Activated CD8-positive, alpha-beta memory T cell treated with anti-CD3 and anti-CD28 coated beads for 1 hour (primary cell): ENCODE data around the gene MGAT4B.

ENCODE experiments used
- DNase-seq, 2 donors: peaks; one replicate each; pipeline ENCODE4 v3.0.0-alpha.2; 2020; ENCODE audit warnings: low read depth in 1 of 2; ENCODE audit errors: extremely low read depth in 1 of 2

Gene MGAT4B

DNA sequence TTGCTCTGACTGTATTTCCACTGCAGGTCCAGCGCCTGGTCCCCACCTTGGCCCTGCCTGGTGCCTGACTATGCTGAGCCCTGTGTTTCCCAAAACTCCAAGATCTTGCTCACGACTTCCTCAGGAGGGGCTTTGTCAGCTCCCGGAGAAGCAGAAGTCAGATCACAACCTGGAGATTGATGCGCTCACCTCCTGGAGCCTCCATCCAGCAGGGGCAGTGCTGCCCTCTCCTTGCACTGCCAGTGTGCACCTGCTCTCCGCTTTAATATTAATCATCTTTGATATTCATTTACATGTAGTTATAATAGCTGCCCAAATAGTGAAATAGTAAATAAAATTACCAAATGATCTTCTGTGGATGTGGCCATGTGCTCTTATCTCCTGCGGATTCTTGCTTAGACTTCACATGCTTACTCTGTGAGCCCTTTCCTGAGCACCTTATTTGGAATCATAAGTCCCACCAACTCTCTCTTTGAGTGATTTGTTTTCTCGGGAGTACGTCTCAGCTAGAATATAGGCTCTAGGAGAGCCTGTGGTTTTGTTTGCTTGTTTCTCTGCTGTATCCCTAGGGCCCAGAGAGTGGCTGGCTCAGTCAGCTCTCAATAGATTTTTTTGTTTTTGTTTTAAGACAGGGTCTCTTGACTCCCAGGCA is 56.7 kb downstream of the MGAT4B start:
- no peak for DNase-seq

DNA sequence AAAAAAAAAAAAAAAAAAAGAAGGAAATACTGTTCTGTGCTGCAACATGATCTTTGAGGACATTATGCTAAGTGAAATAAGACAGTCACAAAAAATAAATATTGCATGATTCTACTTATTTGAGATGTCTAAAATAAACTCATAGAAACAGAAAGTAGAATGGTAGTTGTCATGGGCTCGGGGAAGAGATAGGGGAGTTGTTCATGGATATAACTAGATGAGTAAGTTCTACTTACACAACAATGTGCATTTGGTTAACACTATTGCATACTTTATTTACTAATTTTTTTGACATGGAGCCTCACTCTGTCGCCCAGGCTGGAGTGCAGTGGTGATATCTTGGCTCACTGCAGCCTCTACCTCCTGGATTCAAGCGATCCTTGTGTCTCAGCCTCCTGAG is 58.9 kb downstream of the MGAT4B start:
- DNase-seq: no peak
